AG08395 (cell line): ENCODE results near the gene KIF2A.

Experiments used
- DNase-seq: peaks from one replicate; pipeline ENCODE4 v3.0.0; 2012; ENCODE audit warnings: mixed read lengths, low spot score

Gene KIF2A

GRCh38 chr5:62328772-62329491 is 22.9 kb downstream of the KIF2A start:
- no peak for DNase-seq

GRCh38 chr5:62330302-62330701 is 24.3 kb downstream of the KIF2A start:
- DNase-seq = no peak

GRCh38 chr5:62331921-62332320 is 25.9 kb downstream of the KIF2A start:
- no peak for DNase-seq

DNA sequence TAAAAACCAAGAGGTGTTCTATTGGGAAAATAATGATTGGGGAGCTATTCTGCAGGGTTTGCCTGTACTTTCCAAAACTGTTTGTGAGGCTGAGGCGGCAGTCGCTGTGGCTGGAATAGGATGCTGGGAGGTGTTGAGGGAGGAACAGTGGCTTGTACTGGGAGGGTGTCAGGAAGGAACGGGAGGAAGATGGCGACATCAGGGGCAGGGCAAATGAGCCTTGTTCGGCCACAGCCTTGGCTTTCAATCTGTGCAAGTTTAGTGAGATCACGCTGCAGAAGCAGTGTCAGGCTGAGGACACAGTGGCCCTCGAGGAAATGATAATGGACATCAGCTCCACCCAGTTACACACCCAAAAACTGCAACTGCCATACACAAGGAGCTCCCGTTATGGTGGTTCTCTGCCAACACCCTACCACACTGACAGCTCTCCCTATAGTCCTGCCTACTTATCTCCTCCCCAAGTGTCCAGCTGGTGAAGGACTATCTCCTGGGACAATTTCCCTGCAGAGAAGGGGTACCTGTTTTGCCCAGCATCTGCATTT is 27.3 kb downstream of the KIF2A start:
- DNase-seq = no peak

DNA sequence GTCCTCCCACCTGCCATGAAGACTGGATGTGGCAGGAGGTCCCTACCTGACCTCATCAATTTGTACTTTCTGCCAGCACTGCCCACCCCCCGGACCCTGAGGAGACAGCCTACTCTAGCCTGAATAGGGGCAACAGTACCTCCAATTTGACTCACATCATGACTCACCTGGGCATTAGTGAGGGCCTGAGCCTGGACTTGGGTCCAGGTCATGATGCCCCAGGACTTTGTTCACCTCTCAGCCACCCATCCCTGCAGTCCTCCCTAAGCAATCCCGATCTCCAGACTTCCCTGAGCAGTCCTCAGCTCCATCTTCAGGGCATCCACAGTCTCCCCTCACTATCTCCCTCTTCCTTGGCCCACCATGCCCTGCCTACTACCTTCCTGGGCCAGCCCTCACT is 28.1 kb downstream of the KIF2A start:
- no peak for DNase-seq

- no peak for DNase-seq
These were observed 34.4 kb downstream of the KIF2A start for GRCh38 chr5:62340392-62340791.

- DNase-seq = no peak
These were observed 35.0 kb downstream of the KIF2A start for GRCh38 chr5:62340979-62341378.

GRCh38 chr5:62341783-62342475 is 35.9 kb downstream of the KIF2A start:
- no peak for DNase-seq

GRCh38 chr5:62342476-62342837 is 36.5 kb downstream of the KIF2A start:
- no peak for DNase-seq

GRCh38 chr5:62343428-62343827 is 37.4 kb downstream of the KIF2A start:
- peak; percentile 7 for DNase-seq

GRCh38 chr5:62346748-62347147 is 40.7 kb downstream of the KIF2A start:
- no peak for DNase-seq

DNA sequence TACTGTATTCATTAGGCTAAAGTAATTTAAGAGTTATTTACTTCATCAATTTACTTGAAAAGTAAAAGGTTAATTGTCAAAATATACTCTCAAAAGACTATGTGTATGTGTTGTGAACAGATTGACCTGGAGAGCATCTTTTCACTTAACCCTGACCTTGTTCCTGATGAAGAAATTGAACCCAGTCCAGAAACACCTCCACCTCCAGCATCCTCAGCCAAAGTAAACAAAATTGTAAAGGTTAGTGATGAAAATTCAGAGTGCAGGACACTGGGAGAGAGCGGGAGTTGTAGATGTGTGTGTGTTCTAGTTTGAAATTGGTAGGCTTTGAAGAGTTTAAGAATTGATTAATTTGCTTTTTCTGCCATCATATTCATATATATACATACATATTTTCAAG is 41.9 kb downstream of the KIF2A start:
- no peak for DNase-seq

DNA sequence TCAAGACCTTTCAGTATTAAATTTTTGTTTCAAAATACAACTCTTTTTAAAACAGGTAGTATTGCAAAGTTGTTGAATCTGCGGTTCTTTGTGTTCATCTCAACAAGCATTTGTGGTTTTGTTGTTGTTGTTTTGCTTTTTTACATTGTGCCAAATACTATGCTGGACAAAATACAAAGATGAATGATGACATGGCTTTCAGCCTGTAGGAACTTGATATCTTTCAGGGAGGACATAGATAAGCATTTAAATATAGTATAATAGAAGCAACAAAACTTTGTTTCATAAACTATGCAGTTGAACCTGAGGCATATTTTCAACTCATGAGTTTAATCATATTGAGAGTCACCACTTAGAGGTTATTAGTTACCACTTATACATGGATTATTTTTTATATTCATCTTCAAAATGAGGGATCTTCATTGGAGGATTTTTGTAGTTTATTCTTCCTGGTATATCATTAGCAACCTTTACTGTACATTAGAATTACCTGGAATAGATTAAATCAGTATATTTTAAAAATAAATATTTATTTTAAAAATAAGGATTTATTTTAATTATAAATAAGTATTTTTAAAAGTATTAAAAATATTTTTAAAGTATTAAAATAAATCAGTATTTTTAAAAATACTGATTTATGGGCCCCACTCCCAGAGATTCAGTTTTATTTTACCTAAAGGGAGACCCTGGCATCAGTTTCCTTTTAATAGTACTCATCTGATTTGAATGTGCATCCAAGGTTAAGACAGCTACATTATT is 42.9 kb downstream of the KIF2A start:
- DNase-seq = no peak

DNA sequence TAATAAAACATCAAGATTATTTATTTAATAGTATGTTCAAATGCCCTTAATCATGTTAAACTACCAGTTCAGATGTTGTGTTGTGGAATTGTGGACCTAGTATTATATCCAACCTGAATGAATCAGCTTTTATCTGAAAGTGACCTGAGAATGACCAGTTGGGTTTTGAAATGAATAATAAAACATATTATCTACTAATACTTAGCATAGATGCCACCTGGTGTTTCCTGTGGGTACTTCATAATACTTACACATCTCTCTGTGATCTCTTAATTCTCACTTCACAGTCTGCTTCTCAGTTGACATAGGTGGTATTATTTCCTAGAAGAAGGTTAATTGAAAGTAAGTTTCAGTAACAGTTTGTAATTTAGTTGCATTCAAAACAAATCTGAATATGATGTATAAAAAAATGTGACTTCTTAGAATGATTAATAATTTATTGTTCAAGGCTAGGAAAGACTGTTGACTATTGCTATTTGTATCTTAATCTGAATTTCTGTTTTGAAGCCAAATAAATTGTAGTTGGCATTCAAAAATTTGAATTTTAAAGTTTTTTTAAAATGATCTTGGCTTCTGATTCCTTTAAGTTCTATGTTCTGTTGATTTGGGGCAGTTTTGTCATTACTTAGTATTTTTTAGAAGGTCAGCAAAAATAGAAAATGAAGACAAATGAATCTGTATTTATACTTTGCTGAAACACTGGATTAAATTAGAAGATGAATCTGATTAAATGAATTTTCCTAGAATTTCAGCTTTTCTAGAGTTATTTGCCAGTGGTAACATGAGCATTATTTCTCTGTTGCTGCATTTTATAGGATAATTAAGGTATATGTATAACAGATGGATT is 48.2 kb downstream of the KIF2A start:
- peak; percentile 36 for DNase-seq

- no peak for DNase-seq
These were observed 56.7 kb downstream of the KIF2A start for GRCh38 chr5:62362701-62363100.

DNA sequence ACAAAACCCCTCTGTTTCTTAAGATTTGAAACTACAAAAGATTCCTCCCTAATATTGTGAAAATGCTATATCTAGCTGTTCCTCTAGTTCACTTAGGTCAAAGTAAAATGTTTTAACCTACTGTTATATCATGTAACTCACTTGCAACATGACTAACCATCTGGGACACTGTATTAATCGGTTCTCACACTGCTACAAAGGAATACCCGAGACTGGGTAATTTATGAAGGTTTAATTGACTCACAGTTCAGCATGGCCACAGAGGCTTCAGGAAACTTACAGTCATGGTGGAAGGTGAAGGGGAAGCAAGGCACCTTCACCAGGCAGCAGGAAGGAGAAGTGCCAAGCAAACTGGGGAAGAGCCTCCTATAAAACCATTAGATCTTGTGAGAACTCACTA is 63.0 kb downstream of the KIF2A start:
- DNase-seq = no peak

GRCh38 chr5:62371409-62371808 is 65.4 kb downstream of the KIF2A start:
- peak; percentile 3 for DNase-seq

DNA sequence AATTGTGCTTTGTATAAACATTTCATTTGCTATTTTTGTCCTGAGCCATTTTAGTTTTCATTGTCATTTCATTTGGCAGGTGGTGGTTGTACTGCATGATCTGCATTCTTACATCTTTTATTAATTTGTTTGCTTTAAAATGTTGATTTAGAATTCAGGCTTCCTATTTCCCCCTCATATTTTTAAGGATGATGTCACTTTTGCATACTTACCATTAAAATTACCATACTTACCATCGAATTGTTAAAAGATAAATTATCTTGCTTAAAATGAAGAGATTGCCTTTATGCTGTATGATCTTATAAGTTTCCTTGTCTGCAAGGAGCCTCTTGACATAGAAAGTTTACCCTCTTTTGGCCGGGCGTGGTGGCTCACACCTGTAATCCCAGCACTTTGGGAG is 66.6 kb downstream of the KIF2A start:
- no peak for DNase-seq

- no peak for DNase-seq
These were observed 67.4 kb downstream of the KIF2A start for GRCh38 chr5:62373382-62373781.

DNA sequence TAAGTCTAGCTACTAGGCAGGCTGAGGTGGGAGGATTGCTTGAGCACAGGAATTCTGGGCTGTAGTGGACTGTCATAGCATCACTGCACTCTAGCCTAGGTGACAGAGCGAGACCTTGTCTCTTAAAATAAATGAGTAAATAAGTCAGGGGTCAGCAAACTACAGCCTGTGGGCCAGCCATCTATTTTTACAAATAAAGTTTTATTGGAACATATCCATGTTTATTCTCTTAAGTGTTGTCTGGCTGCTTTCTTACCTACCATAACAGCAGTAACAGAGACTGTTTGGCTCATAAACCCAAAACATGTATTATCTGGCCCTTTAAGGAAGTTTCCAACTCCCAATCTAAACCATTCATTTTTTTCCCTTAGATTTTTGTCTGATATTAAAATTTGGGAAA is 68.1 kb downstream of the KIF2A start:
- no peak for DNase-seq

DNA sequence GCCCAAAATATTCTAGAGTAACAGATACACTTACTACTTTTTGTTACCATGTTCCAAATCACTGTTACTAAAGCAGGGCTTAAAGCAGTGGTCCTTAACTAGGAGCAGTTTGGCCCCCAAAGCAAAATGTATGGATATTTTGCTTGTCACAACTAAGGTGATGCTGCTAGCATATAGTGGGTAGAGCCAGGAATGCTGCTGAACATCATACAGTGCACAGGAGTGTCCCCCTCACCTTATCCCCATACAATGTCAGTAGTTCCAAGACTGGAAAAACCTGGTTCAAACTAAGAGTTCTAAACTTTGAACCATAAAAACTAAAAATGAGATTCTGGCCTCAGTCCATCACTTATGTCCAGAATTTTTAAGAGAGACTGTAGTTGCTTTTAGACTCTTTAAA is 69.6 kb downstream of the KIF2A start:
- no peak for DNase-seq

DNA sequence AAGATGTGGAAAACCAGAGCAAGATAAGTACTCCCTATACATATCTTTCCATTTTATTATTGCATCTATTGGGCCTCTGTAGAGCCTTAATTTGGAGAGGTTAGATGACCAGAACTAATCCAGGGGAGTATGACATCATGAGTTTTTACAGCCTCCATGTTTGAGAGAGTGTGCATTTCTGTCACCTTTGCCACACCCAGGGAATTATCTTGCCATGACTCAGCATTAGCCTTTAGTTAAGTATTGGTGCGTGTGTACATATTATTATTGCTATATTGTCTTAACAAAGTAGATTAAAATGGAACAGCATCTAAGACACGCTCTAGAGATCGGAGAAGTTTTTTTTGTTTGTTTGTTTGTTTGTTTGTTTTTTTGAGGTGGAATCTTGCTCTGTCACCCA is 70.1 kb downstream of the KIF2A start:
- no peak for DNase-seq
